Measurements from ENCODE around the gene GLDC. TPM values are rescaled to one million over a fixed set of nuclear protein-coding genes. Genes with fewer than 3 reads are reported as not detected.
A peak's percentile ranks its signal among the peaks of the same experiment; 100 is the strongest.

Gene GLDC
- total RNA-seq, 1 experiment from 2014 or later: 145 TPM

- Mint-ChIP-seq H3K4me1 (peaks cover 7% of the 10 kb centered on the region), H3K27me3 (ENCODE audit: low read depth) (no peaks in the 10 kb centered on the region), H3K27ac (peak overlapping the region; percentile 63), H3K36me3 (peaks cover 28% of the 10 kb centered on the region), H3K4me3 (no peak overlapping the region), H3K9me3 (peaks cover 4% of the 10 kb centered on the region)
- DNase-seq (ENCODE audit: low spot score) (no peak), ATAC-seq (no peak)
- ChIA-PET POLR2A (no interaction called here), CTCF (interaction anchor here (0.6 to 1.7 kb wide), 3 partner anchors 9 to 78 kb away, joined by 3 to 5 read pairs (median 5); no protein-coding TSS in a partner anchor)
- no peak for TF ChIP-seq IRF1 (CRISPR knock-in tag; IDR thresholded peaks at IDR 0.05)
- no peak for TF ChIP-seq ZNF423 (CRISPR knock-in tag; IDR thresholded peaks at IDR 0.05)
- TF ChIP-seq PREB (CRISPR knock-in tag; IDR thresholded peaks at IDR 0.05; ENCODE audit: borderline replicate concordance): no peak
- no peak for TF ChIP-seq CBFB (CRISPR knock-in tag; IDR thresholded peaks at IDR 0.05; ENCODE audit: low read depth)
- TF ChIP-seq, protein P1, sequence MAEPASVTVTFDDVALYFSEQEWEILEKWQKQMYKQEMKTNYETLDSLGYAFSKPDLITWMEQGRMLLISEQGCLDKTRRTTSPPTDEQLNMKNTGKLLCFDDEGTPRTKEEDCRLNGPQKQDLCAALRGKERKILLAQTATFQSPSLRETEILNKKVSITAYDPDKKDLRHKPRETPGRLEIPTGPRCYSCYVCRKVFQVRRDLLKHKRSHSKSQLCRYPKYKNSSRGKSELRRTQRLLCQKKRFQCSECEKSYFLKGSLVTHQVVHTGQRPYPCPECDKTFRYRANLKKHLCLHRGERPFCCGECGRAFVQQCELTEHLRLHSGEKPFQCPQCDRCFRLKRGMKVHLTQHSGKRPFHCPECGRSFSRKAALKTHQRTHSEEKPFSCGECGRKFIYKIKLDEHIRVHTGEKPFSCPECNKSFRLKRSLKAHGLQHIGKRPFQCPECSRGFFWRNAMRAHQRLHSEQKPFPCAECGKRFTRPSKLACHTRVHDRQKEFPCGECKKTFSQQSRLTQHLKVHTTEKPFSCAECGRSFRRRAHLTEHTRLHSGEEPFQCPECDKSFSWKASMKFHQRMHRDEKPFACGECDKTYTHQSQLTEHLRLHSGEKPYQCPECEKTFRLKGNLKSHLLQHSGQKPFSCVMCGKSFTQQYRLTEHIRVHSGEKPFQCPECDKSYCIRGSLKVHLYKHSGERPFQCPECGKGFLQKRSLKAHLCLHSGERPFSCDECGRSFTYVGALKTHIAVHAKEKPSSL (CRISPR knock-in tag; conservative IDR thresholded peaks at IDR 0.05): no peak
- TF ChIP-seq CREB1 (CRISPR knock-in tag; IDR thresholded peaks at IDR 0.05): no peak
- TF ChIP-seq NFATC4 (CRISPR knock-in tag; IDR thresholded peaks at IDR 0.05): no peak
- no peak for TF ChIP-seq USF1 (CRISPR knock-in tag; IDR thresholded peaks at IDR 0.05)
- no peak for TF ChIP-seq ELF4 (CRISPR knock-in tag; IDR thresholded peaks at IDR 0.05; ENCODE audit: low read depth)
- TF ChIP-seq SP1 (CRISPR knock-in tag; conservative IDR thresholded peaks at IDR 0.05): no peak
- TF ChIP-seq, protein P2, sequence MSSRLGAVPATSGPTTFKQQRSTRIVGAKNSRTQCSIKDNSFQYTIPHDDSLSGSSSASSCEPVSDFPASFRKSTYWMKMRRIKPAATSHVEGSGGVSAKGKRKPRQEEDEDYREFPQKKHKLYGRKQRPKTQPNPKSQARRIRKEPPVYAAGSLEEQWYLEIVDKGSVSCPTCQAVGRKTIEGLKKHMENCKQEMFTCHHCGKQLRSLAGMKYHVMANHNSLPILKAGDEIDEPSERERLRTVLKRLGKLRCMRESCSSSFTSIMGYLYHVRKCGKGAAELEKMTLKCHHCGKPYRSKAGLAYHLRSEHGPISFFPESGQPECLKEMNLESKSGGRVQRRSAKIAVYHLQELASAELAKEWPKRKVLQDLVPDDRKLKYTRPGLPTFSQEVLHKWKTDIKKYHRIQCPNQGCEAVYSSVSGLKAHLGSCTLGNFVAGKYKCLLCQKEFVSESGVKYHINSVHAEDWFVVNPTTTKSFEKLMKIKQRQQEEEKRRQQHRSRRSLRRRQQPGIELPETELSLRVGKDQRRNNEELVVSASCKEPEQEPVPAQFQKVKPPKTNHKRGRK (CRISPR knock-in tag; IDR thresholded peaks at IDR 0.05; ENCODE audit: borderline replicate concordance): no peak
- TF ChIP-seq ZNF138 (CRISPR knock-in tag; conservative IDR thresholded peaks at IDR 0.05): no peak
- TF ChIP-seq ETV6 (CRISPR knock-in tag; IDR thresholded peaks at IDR 0.05): no peak
- TF ChIP-seq ATF6 (CRISPR knock-in tag; IDR thresholded peaks at IDR 0.05): no peak
- no peak for TF ChIP-seq FOXK1 (CRISPR knock-in tag; IDR thresholded peaks at IDR 0.05)
Measured at GRCh38 chr9:6676254-6676921, 30.9 kb upstream of the GLDC start.

DNA sequence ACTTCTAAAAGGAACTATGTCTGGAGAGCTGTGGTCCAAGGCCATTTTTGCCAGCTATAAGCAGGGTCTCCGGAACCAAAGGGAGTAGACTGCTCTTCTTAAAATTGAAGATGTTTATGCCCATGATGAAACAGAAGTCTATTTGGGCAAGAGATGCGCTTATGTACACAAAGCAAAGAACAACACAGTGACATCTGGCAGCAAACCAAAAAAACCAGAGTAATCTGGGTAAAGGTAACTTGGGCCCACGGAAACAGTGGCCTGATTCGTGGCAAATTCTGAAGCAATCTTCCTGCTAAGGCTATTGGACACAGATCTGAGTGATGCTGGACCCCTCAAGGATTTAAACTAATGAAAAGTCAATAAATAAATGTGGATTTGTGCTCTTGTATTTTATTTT, 29.7 kb upstream of the GLDC start:
- H3K4me3 Mint-ChIP-seq: no peak overlapping the region
- CTCF ChIA-PET: no interaction called here
- H3K36me3 Mint-ChIP-seq: peaks cover 30% of the 10 kb centered on the region
- no peaks in the 10 kb centered on the region for H3K27me3 Mint-ChIP-seq (ENCODE audit: low read depth)
- no peaks in the 10 kb centered on the region for H3K9me3 Mint-ChIP-seq
- DNase-seq (ENCODE audit: low spot score) (no peak), ATAC-seq (no peak)
- peaks cover 2% of the 10 kb centered on the region; the same call in 1 of the 2 replicates for H3K4me1 Mint-ChIP-seq
- POLR2A ChIA-PET: no interaction called here
- H3K27ac Mint-ChIP-seq: no peak overlapping the region
- TF ChIP-seq, protein P3, sequence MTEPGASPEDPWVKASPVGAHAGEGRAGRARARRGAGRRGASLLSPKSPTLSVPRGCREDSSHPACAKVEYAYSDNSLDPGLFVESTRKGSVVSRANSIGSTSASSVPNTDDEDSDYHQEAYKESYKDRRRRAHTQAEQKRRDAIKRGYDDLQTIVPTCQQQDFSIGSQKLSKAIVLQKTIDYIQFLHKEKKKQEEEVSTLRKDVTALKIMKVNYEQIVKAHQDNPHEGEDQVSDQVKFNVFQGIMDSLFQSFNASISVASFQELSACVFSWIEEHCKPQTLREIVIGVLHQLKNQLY (CRISPR knock-in tag; IDR thresholded peaks at IDR 0.05): no peak
- TF ChIP-seq IRF2 (CRISPR knock-in tag; IDR thresholded peaks at IDR 0.05; ENCODE audit: borderline replicate concordance, low read depth) (no peak), TEAD1 (CRISPR knock-in tag; IDR thresholded peaks at IDR 0.05) (no peak), ERG (CRISPR knock-in tag; IDR thresholded peaks at IDR 0.05) (no peak)
- TF ChIP-seq, protein P4, sequence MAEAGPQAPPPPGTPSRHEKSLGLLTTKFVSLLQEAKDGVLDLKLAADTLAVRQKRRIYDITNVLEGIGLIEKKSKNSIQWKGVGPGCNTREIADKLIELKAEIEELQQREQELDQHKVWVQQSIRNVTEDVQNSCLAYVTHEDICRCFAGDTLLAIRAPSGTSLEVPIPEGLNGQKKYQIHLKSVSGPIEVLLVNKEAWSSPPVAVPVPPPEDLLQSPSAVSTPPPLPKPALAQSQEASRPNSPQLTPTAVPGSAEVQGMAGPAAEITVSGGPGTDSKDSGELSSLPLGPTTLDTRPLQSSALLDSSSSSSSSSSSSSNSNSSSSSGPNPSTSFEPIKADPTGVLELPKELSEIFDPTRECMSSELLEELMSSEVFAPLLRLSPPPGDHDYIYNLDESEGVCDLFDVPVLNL (CRISPR knock-in tag; IDR thresholded peaks at IDR 0.05; ENCODE audit: borderline replicate concordance, low read depth): no peak
- TF ChIP-seq, protein P1 (CRISPR knock-in tag; conservative IDR thresholded peaks at IDR 0.05): no peak

All from WTC11 (cell line).